Measurements from ENCODE around the gene CENPT. TPM values are rescaled to one million over a fixed set of nuclear protein-coding genes. Genes with fewer than 3 reads are reported as not detected.

The CENPT gene
- total and polyA plus RNA-seq, 10 of the 15 experiments (the other 5 are each of a cell fraction or from before 2014, with no cell fraction given) = 1.1 to 45.7 (median 24.5) TPM

GRCh38 chr16:67803894-67804293 lies 43.6 kb downstream of the CENPT start:
- in situ Hi-C loops (cut with MboI) (no loop called here), intact Hi-C loops (cut with micrococcal nuclease; ENCODE audit: unreplicated experiment) (no loop called here)
- Histone ChIP-seq H4K20me1 (ENCODE audit: control insufficient read depth, insufficient read depth) (no peaks in the 10 kb centered on the region; the same call in 1 of the 2 replicates), H3K27me3 (replicated peaks in 1 of 2; ENCODE audit: control insufficient read depth in 2 of 2, insufficient read depth in 2 of 2, low read length in 1 of 2) (no peaks in the 10 kb centered on the region), H2AFZ (ENCODE audit: control insufficient read depth, low read depth, low read length) (no peak overlapping the region), H3K9ac (ENCODE audit: control insufficient read depth, insufficient read depth, low read length) (no peak overlapping the region), H3K79me2 (ENCODE audit: control insufficient read depth, insufficient read depth, low read length) (peaks cover 59% of the 10 kb centered on the region), H3K9me3 (replicated peaks; ENCODE audit: control insufficient read depth, insufficient read depth, low read length) (no peaks in the 10 kb centered on the region), H3K36me3 (ENCODE audit: control insufficient read depth in 2 of 2, insufficient read depth in 2 of 2, low read length in 1 of 2) (peaks cover 1 to 2% of the 10 kb centered on the region in 2 experiments; a peak in 3 of 4 replicates), H3K4me2 (ENCODE audit: control insufficient read depth, insufficient read depth) (peak overlapping the region; percentile 28), H3K27ac (ENCODE audit: control insufficient read depth, insufficient read depth) (no peak overlapping the region), H3K4me3 (peak overlapping the region; percentile 94; the same call in 1 of the 2 replicates), H3K4me1 (ENCODE audit: control insufficient read depth, insufficient read depth, low read length) (peaks cover 29% of the 10 kb centered on the region)
- ChIA-PET RAD21 (ENCODE audit: unreplicated experiment) (interaction anchor here (3.2 kb wide), 1 partner anchor 85 kb away, joined by 12 read pairs; the partner anchor contains the start of gene GFOD2), POLR2A (interaction anchor here (0.6 to 0.9 kb wide), 8 partner anchors 9 to 291 kb away, joined by 3 to 7 read pairs (median 4); no protein-coding TSS in a partner anchor), SMC1A (ENCODE audit: uncharacterized antibody, unreplicated experiment) (interaction anchor here (0.7 to 1.7 kb wide), 6 partner anchors 11 to 328 kb away, joined by 3 to 4 read pairs (median 3); no protein-coding TSS in a partner anchor), CTCF (interaction anchor here (0.6 to 3.8 kb wide), 8 partner anchors 12 to 283 kb away, joined by 3 to 44 read pairs (median 4); no protein-coding TSS in a partner anchor)
- no TSS peak for BruUV-seq (replicated peaks)
- DNase-seq (ENCODE audit: low read depth, low spot score) (no peak), ATAC-seq (peak; percentile 14), FAIRE-seq (no peak)
- WGBS (ENCODE audit: insufficient coverage, insufficient replicate concordance, low lambda C conversion rate, missing lambda C conversion rate) = 28% methylated on average over 3 of the region's 3 CpGs
- TF ChIP-seq, protein P1, sequence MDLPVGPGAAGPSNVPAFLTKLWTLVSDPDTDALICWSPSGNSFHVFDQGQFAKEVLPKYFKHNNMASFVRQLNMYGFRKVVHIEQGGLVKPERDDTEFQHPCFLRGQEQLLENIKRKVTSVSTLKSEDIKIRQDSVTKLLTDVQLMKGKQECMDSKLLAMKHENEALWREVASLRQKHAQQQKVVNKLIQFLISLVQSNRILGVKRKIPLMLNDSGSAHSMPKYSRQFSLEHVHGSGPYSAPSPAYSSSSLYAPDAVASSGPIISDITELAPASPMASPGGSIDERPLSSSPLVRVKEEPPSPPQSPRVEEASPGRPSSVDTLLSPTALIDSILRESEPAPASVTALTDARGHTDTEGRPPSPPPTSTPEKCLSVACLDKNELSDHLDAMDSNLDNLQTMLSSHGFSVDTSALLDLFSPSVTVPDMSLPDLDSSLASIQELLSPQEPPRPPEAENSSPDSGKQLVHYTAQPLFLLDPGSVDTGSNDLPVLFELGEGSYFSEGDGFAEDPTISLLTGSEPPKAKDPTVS (IDR thresholded peaks at IDR 0.05; ENCODE audit: low read depth, low read length) = peak; percentile 82; the same call in 1 of the 2 replicates
- TF ChIP-seq BMI1 (IDR thresholded peaks at IDR 0.05; ENCODE audit: borderline replicate concordance) = no peak
- TF ChIP-seq HCFC1 (IDR thresholded peaks at IDR 0.05; ENCODE audit: low read length) = no peak
- TF ChIP-seq MXI1 (IDR thresholded peaks at IDR 0.05; ENCODE audit: low read depth, low read length) = no peak
- TF ChIP-seq TARDBP (IDR thresholded peaks at IDR 0.05; ENCODE audit: borderline replicate concordance) = no peak
- no peak for TF ChIP-seq SUZ12 (IDR thresholded peaks at IDR 0.05; ENCODE audit: unreplicated experiment)
- TF ChIP-seq CREM (IDR thresholded peaks at IDR 0.05; ENCODE audit: low read depth) = no peak
- TF ChIP-seq TCF7 (IDR thresholded peaks at IDR 0.05; ENCODE audit: borderline replicate concordance) = no peak
- no peak for TF ChIP-seq CBX3 (IDR thresholded peaks at IDR 0.05; ENCODE audit: borderline replicate concordance, low read depth)
- TF ChIP-seq, protein P2, sequence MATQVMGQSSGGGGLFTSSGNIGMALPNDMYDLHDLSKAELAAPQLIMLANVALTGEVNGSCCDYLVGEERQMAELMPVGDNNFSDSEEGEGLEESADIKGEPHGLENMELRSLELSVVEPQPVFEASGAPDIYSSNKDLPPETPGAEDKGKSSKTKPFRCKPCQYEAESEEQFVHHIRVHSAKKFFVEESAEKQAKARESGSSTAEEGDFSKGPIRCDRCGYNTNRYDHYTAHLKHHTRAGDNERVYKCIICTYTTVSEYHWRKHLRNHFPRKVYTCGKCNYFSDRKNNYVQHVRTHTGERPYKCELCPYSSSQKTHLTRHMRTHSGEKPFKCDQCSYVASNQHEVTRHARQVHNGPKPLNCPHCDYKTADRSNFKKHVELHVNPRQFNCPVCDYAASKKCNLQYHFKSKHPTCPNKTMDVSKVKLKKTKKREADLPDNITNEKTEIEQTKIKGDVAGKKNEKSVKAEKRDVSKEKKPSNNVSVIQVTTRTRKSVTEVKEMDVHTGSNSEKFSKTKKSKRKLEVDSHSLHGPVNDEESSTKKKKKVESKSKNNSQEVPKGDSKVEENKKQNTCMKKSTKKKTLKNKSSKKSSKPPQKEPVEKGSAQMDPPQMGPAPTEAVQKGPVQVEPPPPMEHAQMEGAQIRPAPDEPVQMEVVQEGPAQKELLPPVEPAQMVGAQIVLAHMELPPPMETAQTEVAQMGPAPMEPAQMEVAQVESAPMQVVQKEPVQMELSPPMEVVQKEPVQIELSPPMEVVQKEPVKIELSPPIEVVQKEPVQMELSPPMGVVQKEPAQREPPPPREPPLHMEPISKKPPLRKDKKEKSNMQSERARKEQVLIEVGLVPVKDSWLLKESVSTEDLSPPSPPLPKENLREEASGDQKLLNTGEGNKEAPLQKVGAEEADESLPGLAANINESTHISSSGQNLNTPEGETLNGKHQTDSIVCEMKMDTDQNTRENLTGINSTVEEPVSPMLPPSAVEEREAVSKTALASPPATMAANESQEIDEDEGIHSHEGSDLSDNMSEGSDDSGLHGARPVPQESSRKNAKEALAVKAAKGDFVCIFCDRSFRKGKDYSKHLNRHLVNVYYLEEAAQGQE (IDR thresholded peaks at IDR 0.05; ENCODE audit: low read depth, low read length) = no peak
- TF ChIP-seq STAT1 (conservative IDR thresholded peaks at IDR 0.05) = no peak
- TF ChIP-seq KAT2A (conservative IDR thresholded peaks at IDR 0.05; ENCODE audit: control insufficient read depth, low read depth, low read length) = no peak
- TF ChIP-seq EGR1 (IDR thresholded peaks at IDR 0.05; ENCODE audit: borderline replicate concordance in 1 of 2, low read depth in 2 of 2, low read length in 2 of 2) = no peak
- TF ChIP-seq ZSCAN29 (IDR thresholded peaks at IDR 0.05) = no peak
- TF ChIP-seq GABPA (IDR thresholded peaks at IDR 0.05; ENCODE audit: low read depth) = no peak
- TF ChIP-seq YY1 (IDR thresholded peaks at IDR 0.05; ENCODE audit: low read depth, low read length) = no peak
- TF ChIP-seq MYC (IDR thresholded peaks at IDR 0.05; ENCODE audit: insufficient read depth, insufficient read length, insufficient replicate concordance, low read length, severe bottlenecking) = no peak
- no peak for TF ChIP-seq NFYB (IDR thresholded peaks at IDR 0.05; ENCODE audit: insufficient read depth, low read depth, low read length)
- TF ChIP-seq RUNX3 (IDR thresholded peaks at IDR 0.05; ENCODE audit: low read length) = 0 out of 2 replicates have a peak, but pooled peaks have one; percentile 8
- TF ChIP-seq HDAC2 (IDR thresholded peaks at IDR 0.05) = no peak

Data from GM12878 (cell line).